HepG2 (cell line): ENCODE results near the gene IGLL1. TPM values are rescaled to one million over a fixed set of nuclear protein-coding genes. Genes with fewer than 3 reads are reported as not detected.
"Not testable (repeated sequence)": the region's sequence is repeated elsewhere in the genome, so short reads cannot be mapped to it uniquely, and the experiment has no call there.

Source experiments
- ATAC-seq: fragments of 200-7000 bp; cut with Tn5 transposase; 3 replicates; pipeline ENCODE4 v1.9.1; 2020; ENCODE audit warnings: mild to moderate bottlenecking, moderate library complexity
- BruUV-seq: library from RNA; stranded (reverse); fragments of 400-500 nt; replicated peaks from 2 replicates; lab custom pipeline; 2021; lab: Mats Ljungman, UMichigan
- CTCF ChIA-PET: fragments of 300-600 bp; formaldehyde crosslinking; extraction: SDS; loops from one replicate; lab custom pipeline; 2021; ENCODE audit warnings: low total read pairs, inconsistent platforms, low intra/inter-chr PET ratio; lab: Yijun Ruan, JAX
- POLR2A ChIA-PET: fragments of 350-600 bp; sonication (Branson Sonifier 250); formaldehyde crosslinking; loops from one replicate; lab custom pipeline; 2020; ENCODE audit warnings: antibody characterized with exemption, inconsistent platforms; lab: Yijun Ruan, JAX
- DNase-seq: peaks from one replicate; pipeline ENCODE4 v3.0.0-alpha.2; 2015; ENCODE audit warnings: low spot score
- FAIRE-seq: peaks from 3 replicates; lab custom pipeline; 2011; peaks lifted over from hg19 to GRCh38; lab: Jason Lieb, UNC
- H2AFZ ChIP-seq: one replicate; pipeline ENCODE4 v1.6.1; 2011; ENCODE audit warnings: low read length, inconsistent platforms
- H3K27ac ChIP-seq: fragments of 300-600 bp; 3 replicates; pipeline ENCODE4 v1.8.0; 2011; ENCODE audit warnings: mixed run types, mild to moderate bottlenecking, mixed read lengths, low read length, inconsistent platforms; ENCODE audit not compliant: insufficient read depth; ENCODE audit errors: extremely low read length
- H3K27me3 ChIP-seq, 2 experiments: fragments of 200-600 bp in 1 of 2; 2 replicates in 1 of 2; 3 replicates in 1 of 2; pipeline versions ENCODE4 v1.6.0 to v1.8.0; 2011; ENCODE audit warnings: low read length in 2 of 2, mild to moderate bottlenecking in 2 of 2, moderate library complexity in 2 of 2, inconsistent platforms in 1 of 2; ENCODE audit not compliant: insufficient read depth in 2 of 2, control insufficient read depth in 1 of 2
- H3K36me3 ChIP-seq, 2 experiments: fragments of 200-600 bp in 1 of 2; replicated peaks in 1 of 2; 2 replicates in 1 of 2; 3 replicates in 1 of 2; pipeline versions ENCODE4 v1.5.1 to v1.8.0; 2011; ENCODE audit warnings: low read length in 2 of 2, inconsistent platforms in 1 of 2; ENCODE audit not compliant: insufficient read depth in 2 of 2, control insufficient read depth in 1 of 2
- H3K4me1 ChIP-seq: 2 replicates; pipeline ENCODE4 v1.5.1; 2012; ENCODE audit warnings: low read length, inconsistent platforms; ENCODE audit not compliant: insufficient read depth
- H3K4me2 ChIP-seq: 2 replicates; pipeline ENCODE4 v1.6.0; 2011; ENCODE audit warnings: low read depth, low read length, inconsistent platforms
- H3K4me3 ChIP-seq, 3 experiments: fragments of 200-600 bp in 1 of 3; sonication (generic), shearing (Covaris generic) in 1 of 3; replicated peaks in 1 of 3; 2 replicates each; pipeline ENCODE4 v1.5.1; 2011 to 2016; ENCODE audit warnings: low read length in 3 of 3, inconsistent platforms in 2 of 3, low read depth in 2 of 3, mild to moderate bottlenecking in 2 of 3, control low read depth in 1 of 3, mixed read lengths in 1 of 3; ENCODE audit not compliant: insufficient read depth in 1 of 3
- H3K79me2 ChIP-seq: one replicate; pipeline ENCODE4 v1.6.1; 2011; ENCODE audit warnings: low read length, inconsistent platforms; ENCODE audit not compliant: insufficient read depth
- H3K9ac ChIP-seq: 2 replicates; pipeline ENCODE4 v1.6.0; 2011; ENCODE audit warnings: mild to moderate bottlenecking, low read depth, low read length, inconsistent platforms; ENCODE audit not compliant: insufficient read depth
- H3K9me3 ChIP-seq: 2 replicates; pipeline ENCODE4 v1.5.1; 2012; ENCODE audit warnings: mild to moderate bottlenecking, low read length
- H4K20me1 ChIP-seq: 2 replicates; pipeline ENCODE4 v1.6.0; 2011; ENCODE audit warnings: inconsistent platforms, mild to moderate bottlenecking, low read length, moderate library complexity; ENCODE audit not compliant: insufficient read depth
- ETV5 ChIP-seq: IDR thresholded peaks from 2 replicates; pipeline ENCODE4 v1.6.1; 2018; ENCODE audit warnings: missing biosample characterization, missing genetic modification reagents, inconsistent platforms, borderline replicate concordance
- FOSL2 ChIP-seq: sonication (generic); formaldehyde crosslinking; IDR thresholded peaks from 2 replicates; pipeline ENCODE4 v1.4.0; 2020; ENCODE audit warnings: missing genetic modification reagents
- GFI1 ChIP-seq: sonication (generic); formaldehyde crosslinking; IDR thresholded peaks from 2 replicates; pipeline ENCODE4 v1.5.0; 2020; ENCODE audit warnings: missing genetic modification reagents, mild to moderate bottlenecking, borderline replicate concordance
- HDAC2 ChIP-seq: sonication (generic); formaldehyde crosslinking; IDR thresholded peaks from 2 replicates; pipeline ENCODE4 v1.4.0; 2020; ENCODE audit warnings: missing genetic modification reagents
- ISL2 ChIP-seq: sonication (generic); formaldehyde crosslinking; IDR thresholded peaks from 2 replicates; pipeline ENCODE4 v1.5.0; 2020; ENCODE audit warnings: missing genetic modification reagents
- MIER2 ChIP-seq: IDR thresholded peaks from 2 replicates; pipeline ENCODE4 v1.6.1; 2016; ENCODE audit warnings: missing biosample characterization, missing genetic modification reagents
- TARDBP ChIP-seq: sonication (generic); formaldehyde crosslinking; IDR thresholded peaks from 2 replicates; pipeline ENCODE4 v1.8.0; 2022; ENCODE audit warnings: mild to moderate bottlenecking, missing genetic modification reagents
- ZFP37 ChIP-seq: sonication (generic); formaldehyde crosslinking; IDR thresholded peaks from 2 replicates; pipeline ENCODE4 v1.4.0; 2020; ENCODE audit warnings: missing genetic modification reagents, borderline replicate concordance
- ZHX1 ChIP-seq: sonication (generic); formaldehyde crosslinking; IDR thresholded peaks from 2 replicates; pipeline ENCODE4 v1.8.1; 2022; ENCODE audit warnings: low read depth, mild to moderate bottlenecking, missing genetic modification reagents
- WGBS: methylation state at CpG from one replicate; pipeline ENCODE4 v1.1.6; 2017; ENCODE audit warnings: low lambda C conversion rate; 5-methylcytosine and 5-hydroxymethylcytosine counted together
- in situ Hi-C: cut with HindIII; loops from 2 replicates; pipeline ENCODE4 v1.10.0; 2017; ENCODE audit warnings: low pct_unique_long_range_greater_than_20kb; ENCODE audit not compliant: extremely low pct_ligation_motif_present
- intact Hi-C: fragments of 100-400 bp; cut with micrococcal nuclease; formaldehyde crosslinking; loops from one replicate; pipeline ENCODE4 v1.10.0; 2022; ENCODE audit not compliant: unreplicated experiment
- polyA plus RNA-seq, 8 experiments: library from polyadenylated mRNA; depleted of rRNA in 3 of 8; stranded (reverse) in 7 of 8; unstranded in 1 of 8; fragments of >200 nt; fragmentation: Illumina TruSeq in 4 of 8; extraction: Trizol in 4 of 8; gene quantifications; 2 replicates each; pipeline versions ENCODE4 v1.2.1 to v1.2.3, GENCODE V29; 2011 to 2016; ENCODE audit warnings: low read depth in 4 of 8, missing spikeins in 1 of 8, mixed read lengths in 1 of 8; ENCODE audit not compliant: insufficient read depth in 1 of 8
- total RNA-seq, 5 experiments: library from RNA; depleted of rRNA; stranded (reverse); fragments of >200 nt; fragmentation: Illumina TruSeq; extraction: Trizol; gene quantifications; 2 replicates each; pipeline ENCODE4 v1.2.3, GENCODE V29; 2016; ENCODE audit warnings: low read depth in 1 of 5
- TF ChIP-seq, protein P1 (sequence below): IDR thresholded peaks from 2 replicates; pipeline ENCODE4 v1.6.1; 2016; ENCODE audit warnings: low read depth, missing genetic modification reagents, missing compliant biosample characterization

IGLL1 gene
- total and polyA plus RNA-seq, 2 of the 13 experiments (the other 11 are each of a cell fraction or from before 2014, with no cell fraction given), result not detected

DNA sequence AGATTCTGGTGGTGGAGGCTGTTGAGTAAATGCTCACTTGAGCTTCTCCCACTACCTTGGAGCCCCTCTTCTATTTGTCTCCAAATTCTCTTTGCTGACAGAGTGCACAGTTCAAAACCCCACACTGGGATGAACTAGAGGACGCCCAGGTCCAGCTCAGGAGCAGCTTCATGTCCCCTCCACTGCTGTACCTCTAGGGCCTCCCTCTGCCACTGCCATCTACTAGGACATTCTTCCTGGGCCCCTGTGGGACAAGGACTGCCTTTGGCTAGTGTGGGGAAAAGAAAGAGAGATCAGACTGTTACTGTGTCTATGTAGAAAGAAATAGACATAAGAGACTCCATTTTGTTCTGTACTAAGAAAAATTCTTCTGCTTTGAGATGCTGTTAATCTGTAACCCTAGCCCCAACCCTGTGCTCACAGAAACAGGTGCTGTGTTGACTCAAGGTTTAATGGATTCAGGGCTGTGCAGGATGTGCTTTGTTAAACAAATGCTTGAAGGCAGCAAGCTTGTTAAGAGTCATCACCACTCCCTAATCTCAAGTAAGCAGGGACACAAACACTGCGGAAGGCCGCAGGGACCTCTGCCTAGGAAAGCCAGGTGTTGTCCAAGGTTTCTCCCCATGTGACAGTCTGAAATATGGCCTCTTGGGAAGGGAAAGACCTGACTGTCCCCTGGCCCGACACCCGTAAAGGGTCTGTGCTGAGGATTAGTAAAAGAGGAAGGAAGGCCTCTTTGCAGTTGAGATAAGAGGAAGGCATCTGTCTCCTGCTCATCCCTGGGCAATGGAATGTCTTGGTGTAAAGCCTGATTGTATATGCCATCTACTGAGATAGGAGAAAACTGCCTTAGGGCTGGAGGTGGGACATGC lies 44.1 kb downstream of the IGLL1 start:
- in situ Hi-C loops, H3K79me2 ChIP-seq, H4K20me1 ChIP-seq, BruUV-seq, H3K4me3 ChIP-seq, H2AFZ ChIP-seq, CTCF ChIA-PET, H3K9me3 ChIP-seq, H3K27me3 ChIP-seq, H3K36me3 ChIP-seq: not testable (repeated sequence)
- Histone ChIP-seq H3K4me2 (peak overlapping the region; percentile 39; the same call in 1 of the 2 replicates), H3K9ac (peak overlapping the region; percentile 39; the same call in 1 of the 2 replicates), H3K4me1 (peaks cover 77% of the 10 kb centered on the region), H3K27ac (peak overlapping the region; percentile 62)
- ATAC-seq, result peak; percentile 62
- POLR2A ChIA-PET, result interaction anchor here (0.9 to 2.8 kb wide), 2 partner anchors 14 to 102 kb away, joined by 3 to 16 read pairs; no protein-coding TSS in a partner anchor
- peak; percentile 68 for DNase-seq
- FAIRE-seq, result peak; percentile 75
- 1% methylated on average over 5 of the region's 5 CpGs for WGBS
- intact Hi-C loops, result loop anchor here (5.0 kb wide), 1 partner anchor 149 kb away; no protein-coding TSS in a partner anchor
- TF ChIP-seq ISL2 (peak; percentile 71), GFI1 (CRISPR knock-in tag) (peak; percentile 69), MIER2 (CRISPR knock-in tag) (peak; percentile 43; the same call in 1 of the 2 replicates), ZHX1 (CRISPR knock-in tag) (peak; percentile 59; the same call in 1 of the 2 replicates), FOSL2 (CRISPR knock-in tag) (peak; percentile 70), HDAC2 (peak; percentile 94), ZFP37 (CRISPR knock-in tag) (0 out of 2 replicates have a peak, but pooled peaks have one; percentile 11), TARDBP (CRISPR knock-in tag) (peak; percentile 78), ETV5 (peak; percentile 82; the same call in 1 of the 2 replicates)
- TF ChIP-seq, protein P1, sequence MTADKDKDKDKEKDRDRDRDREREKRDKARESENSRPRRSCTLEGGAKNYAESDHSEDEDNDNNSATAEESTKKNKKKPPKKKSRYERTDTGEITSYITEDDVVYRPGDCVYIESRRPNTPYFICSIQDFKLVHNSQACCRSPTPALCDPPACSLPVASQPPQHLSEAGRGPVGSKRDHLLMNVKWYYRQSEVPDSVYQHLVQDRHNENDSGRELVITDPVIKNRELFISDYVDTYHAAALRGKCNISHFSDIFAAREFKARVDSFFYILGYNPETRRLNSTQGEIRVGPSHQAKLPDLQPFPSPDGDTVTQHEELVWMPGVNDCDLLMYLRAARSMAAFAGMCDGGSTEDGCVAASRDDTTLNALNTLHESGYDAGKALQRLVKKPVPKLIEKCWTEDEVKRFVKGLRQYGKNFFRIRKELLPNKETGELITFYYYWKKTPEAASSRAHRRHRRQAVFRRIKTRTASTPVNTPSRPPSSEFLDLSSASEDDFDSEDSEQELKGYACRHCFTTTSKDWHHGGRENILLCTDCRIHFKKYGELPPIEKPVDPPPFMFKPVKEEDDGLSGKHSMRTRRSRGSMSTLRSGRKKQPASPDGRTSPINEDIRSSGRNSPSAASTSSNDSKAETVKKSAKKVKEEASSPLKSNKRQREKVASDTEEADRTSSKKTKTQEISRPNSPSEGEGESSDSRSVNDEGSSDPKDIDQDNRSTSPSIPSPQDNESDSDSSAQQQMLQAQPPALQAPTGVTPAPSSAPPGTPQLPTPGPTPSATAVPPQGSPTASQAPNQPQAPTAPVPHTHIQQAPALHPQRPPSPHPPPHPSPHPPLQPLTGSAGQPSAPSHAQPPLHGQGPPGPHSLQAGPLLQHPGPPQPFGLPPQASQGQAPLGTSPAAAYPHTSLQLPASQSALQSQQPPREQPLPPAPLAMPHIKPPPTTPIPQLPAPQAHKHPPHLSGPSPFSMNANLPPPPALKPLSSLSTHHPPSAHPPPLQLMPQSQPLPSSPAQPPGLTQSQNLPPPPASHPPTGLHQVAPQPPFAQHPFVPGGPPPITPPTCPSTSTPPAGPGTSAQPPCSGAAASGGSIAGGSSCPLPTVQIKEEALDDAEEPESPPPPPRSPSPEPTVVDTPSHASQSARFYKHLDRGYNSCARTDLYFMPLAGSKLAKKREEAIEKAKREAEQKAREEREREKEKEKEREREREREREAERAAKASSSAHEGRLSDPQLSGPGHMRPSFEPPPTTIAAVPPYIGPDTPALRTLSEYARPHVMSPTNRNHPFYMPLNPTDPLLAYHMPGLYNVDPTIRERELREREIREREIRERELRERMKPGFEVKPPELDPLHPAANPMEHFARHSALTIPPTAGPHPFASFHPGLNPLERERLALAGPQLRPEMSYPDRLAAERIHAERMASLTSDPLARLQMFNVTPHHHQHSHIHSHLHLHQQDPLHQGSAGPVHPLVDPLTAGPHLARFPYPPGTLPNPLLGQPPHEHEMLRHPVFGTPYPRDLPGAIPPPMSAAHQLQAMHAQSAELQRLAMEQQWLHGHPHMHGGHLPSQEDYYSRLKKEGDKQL (CRISPR knock-in tag), result peak; percentile 88; the same call in 1 of the 2 replicates
